Erythroblast (primary cell): Measurements from ENCODE around the gene MLN.

Source experiments
- GATA1 ChIP-seq: IDR thresholded peaks from 2 replicates; pipeline ENCODE4 v1.6.1; 2011; ENCODE audit warnings: low read depth, mild to moderate bottlenecking, control low read depth, low read length, moderate library complexity
- POLR2A ChIP-seq: IDR thresholded peaks from 2 replicates; pipeline ENCODE4 v1.6.1; 2011; ENCODE audit warnings: mild to moderate bottlenecking, low read length

GRCh38 chr6:33785778-33786177 is 18.0 kb downstream of the MLN start:
- TF ChIP-seq POLR2A, result no peak
- TF ChIP-seq GATA1, result no peak
